Astrocyte of the spinal cord (primary cell): ENCODE results near the gene CBLB.

Source experiments
- DNase-seq: peaks from one replicate; pipeline ENCODE4 v3.0.0; 2011; ENCODE audit warnings: low read depth, low spot score
- H3K4me3 ChIP-seq: 2 replicates; pipeline ENCODE4 v1.5.1; 2011; ENCODE audit warnings: low read depth, mild to moderate bottlenecking, low read length, moderate library complexity
- CTCF ChIP-seq: IDR thresholded peaks from 2 replicates; pipeline ENCODE4 v1.5.1; 2012; ENCODE audit warnings: low read depth, mild to moderate bottlenecking, low read length, inconsistent platforms
- in situ Hi-C: cut with HindIII; loops from 2 replicates; pipeline ENCODE4 v1.10.0; 2017; ENCODE audit warnings: low sequenced_read_pairs

CBLB gene

GRCh38 chr3:105907777-105908176 lies 39.0 kb upstream of the CBLB start:
- in situ Hi-C loops = no loop called here
- no peak for DNase-seq
- H3K4me3 ChIP-seq = no peak overlapping the region
- no peak for TF ChIP-seq CTCF

- no peak for TF ChIP-seq CTCF
- no peak for DNase-seq
- no peak overlapping the region for H3K4me3 ChIP-seq
- in situ Hi-C loops = no loop called here
These were observed 38.0 kb upstream of the CBLB start for GRCh38 chr3:105906836-105907235.

GRCh38 chr3:105906345-105906744 lies 37.5 kb upstream of the CBLB start:
- no peak overlapping the region for H3K4me3 ChIP-seq
- DNase-seq = no peak
- in situ Hi-C loops = no loop called here
- TF ChIP-seq CTCF = no peak

- H3K4me3 ChIP-seq = no peak overlapping the region
- in situ Hi-C loops = no loop called here
- DNase-seq = peak; percentile 8
- TF ChIP-seq CTCF = no peak
These were observed 36.5 kb upstream of the CBLB start for GRCh38 chr3:105905328-105905727.

GRCh38 chr3:105904678-105905284 lies 36.0 kb upstream of the CBLB start:
- no peak for TF ChIP-seq CTCF
- no peak overlapping the region for H3K4me3 ChIP-seq
- peak; percentile 31 for DNase-seq
- in situ Hi-C loops = no loop called here

- no peak for TF ChIP-seq CTCF
- no peak overlapping the region for H3K4me3 ChIP-seq
- no peak for DNase-seq
- in situ Hi-C loops = no loop called here
These were observed 35.4 kb upstream of the CBLB start for GRCh38 chr3:105904251-105904650.

- no peak for TF ChIP-seq CTCF
- peak; percentile 48 for DNase-seq
- in situ Hi-C loops = no loop called here
- H3K4me3 ChIP-seq = no peak overlapping the region
These were observed 30.7 kb upstream of the CBLB start for GRCh38 chr3:105899516-105899915.
